GM18505 (cell line): Measurements from ENCODE around the gene RPS3.

ENCODE experiments used
- ATAC-seq: cut with Tn5 transposase; IDR thresholded peaks from one replicate; pipeline ENCODE4 v1.9.1; 2021; ENCODE audit not compliant: unreplicated experiment
- POLR2A ChIP-seq: IDR thresholded peaks from 4 replicates; pipeline ENCODE4 v1.6.1; 2011; ENCODE audit warnings: borderline replicate concordance; ENCODE audit not compliant: insufficient read depth, insufficient read length; ENCODE audit errors: extremely low read depth

Gene RPS3

DNA sequence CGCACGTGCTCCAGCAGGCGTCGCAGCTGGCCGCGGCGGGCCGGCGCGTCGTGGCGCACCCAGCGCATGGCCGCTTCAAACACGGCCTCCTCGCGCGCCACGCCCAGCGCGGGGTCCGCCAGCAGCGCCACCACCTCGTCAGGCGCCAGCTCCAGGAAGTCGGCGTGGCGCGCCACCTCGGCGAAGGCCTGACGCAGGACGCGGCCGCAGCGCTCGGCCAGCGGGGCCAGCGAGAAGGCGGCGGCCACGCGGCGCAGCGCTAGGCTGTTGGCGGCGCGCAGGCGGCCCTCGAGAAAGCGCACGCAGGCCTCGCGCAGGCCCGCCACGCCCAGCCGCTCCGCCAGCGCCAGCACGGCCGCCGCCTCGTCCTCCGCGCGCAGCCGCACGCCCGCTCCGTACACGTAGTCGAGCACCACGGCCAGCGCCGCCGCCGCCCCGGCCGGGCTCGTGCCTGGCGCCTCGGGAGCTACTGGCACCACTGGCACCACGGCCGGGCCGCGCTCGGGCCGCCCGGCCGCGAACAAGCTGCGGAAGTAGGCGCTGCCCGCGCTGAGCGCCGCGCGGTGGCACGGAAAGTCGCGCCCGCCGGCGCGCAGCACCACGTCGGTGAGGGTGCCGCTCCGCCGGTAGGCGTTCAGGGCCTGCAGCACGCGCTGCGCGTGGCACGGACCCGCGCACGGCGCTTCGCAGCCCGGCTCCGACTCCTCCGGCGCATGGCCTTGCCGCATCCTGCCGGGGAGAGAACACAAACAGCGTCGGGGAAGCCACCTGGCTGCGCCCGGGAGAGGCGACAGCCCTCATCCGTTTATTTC, 30.8 kb downstream of the RPS3 start:
- ATAC-seq: peak; percentile 48
- TF ChIP-seq POLR2A: no peak

- no peak for ATAC-seq
- no peak for TF ChIP-seq POLR2A
These were observed 31.6 kb downstream of the RPS3 start for GRCh38 chr11:75430714-75431532.

- no peak for ATAC-seq
- TF ChIP-seq POLR2A: no peak
These were observed 32.5 kb downstream of the RPS3 start for GRCh38 chr11:75431533-75432525.

DNA sequence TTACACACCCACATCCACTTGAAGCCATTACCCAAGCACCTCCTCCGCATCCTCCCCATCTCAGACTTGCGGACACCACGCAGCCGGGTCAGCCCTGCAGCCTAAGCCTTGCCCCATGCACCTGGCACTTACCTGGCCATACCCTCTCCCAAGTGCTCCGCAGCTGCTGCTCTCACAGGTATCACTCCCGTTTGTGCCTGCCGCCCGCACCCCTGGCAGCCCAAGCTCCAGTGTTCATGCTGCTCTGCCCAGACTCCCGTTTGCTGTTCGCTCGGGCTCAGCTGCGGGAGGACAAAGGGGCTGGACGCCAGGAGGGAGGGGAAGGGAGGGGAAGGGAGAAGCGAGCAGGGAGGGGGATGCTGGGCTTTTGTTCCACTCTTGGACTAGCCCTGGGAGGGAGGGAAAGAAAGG, 33.6 kb downstream of the RPS3 start, which contains the start of gene KLHL35:
Gene KLHL35 (minus strand): TSS at position 293 of the 411 bp plus-strand sequence. CDS start 2,574 bp downstream, outside the sequence.
- ATAC-seq: no peak
- TF ChIP-seq POLR2A: no peak

GRCh38 chr11:75433443-75433842, 34.1 kb downstream of the RPS3 start:
- no peak for TF ChIP-seq POLR2A
- no peak for ATAC-seq

GRCh38 chr11:75434051-75434450, 34.7 kb downstream of the RPS3 start:
- no peak for ATAC-seq
- TF ChIP-seq POLR2A: no peak

GRCh38 chr11:75434886-75435570, 35.7 kb downstream of the RPS3 start:
- no peak for TF ChIP-seq POLR2A
- ATAC-seq: no peak

DNA sequence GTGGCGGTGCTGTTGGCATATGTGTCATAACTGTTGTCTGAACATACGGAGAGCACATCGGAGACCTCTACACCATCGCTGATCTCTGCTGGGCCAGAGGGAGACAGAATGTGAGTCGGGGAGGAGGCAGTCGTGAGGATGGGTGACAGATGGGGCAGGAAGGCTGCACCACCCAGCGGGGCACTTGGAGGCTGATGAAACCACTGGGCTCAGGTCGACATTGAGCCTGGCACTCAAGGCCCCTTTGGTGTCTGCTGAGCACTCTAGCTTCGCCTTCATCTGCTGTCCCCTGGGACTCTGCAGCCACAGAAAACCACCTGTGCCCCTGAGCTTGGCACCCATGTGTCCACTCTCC, 36.2 kb downstream of the RPS3 start:
- no peak for TF ChIP-seq POLR2A
- ATAC-seq: no peak

GRCh38 chr11:75436806-75437205, 37.5 kb downstream of the RPS3 start:
- no peak for ATAC-seq
- TF ChIP-seq POLR2A: no peak

DNA sequence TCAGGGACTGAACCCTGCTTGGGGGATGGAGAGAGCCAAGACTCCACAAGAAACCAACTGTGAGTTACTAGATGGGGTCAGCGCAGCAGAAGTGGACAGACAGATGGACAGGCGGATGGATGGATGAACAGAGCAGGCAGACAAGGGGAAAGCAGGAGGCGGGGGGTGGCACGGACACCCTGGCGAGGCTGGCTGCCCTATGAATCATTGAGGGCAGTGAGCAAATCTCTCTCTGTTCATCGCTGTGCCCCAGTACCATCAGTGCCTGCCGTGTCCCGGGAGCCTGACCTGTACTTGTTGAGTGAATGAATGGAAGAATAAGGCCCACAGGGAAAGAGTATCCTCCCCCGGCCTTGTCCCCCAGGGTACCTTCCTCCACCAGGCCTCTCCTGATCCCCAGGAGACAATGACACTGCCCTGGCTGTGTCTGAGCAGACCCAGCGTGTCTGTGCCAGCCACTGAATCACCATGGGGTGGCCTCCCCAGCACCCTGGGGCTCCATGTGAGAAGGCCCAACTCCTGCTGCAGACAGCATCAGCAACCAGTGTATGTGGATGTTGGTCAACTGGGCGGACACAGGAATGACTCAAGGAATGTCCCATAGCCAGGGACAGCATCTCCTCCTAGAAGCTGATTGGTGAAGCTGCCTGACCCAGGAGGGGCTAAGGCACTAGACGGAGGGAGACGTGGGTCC, 38.8 kb downstream of the RPS3 start:
- no peak for ATAC-seq
- TF ChIP-seq POLR2A: no peak

DNA sequence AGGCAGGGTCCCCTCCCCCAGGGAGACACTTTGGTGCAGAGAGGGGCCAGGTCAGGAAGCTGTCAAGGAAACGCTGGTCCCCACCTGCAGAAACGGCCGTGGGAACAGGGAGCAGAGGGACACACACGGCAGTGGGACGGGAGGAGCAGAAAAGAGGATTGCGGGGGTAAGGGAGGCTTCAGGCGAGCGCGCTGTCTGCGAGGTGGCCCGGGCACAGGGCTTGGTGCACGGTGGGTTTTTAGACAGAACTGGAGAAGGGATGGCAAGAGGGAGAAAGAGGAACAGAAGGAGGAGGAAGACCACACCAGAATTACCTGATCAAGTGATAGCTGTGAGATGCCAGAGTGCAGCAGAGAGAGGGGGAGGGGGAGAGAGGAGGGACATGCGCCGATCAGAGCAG, 39.7 kb downstream of the RPS3 start:
- ATAC-seq: no peak
- no peak for TF ChIP-seq POLR2A
